ENCODE data around the gene VSTM4.

The VSTM4 gene

GRCh38 chr10:49072166-49072885, 43.0 kb downstream of the VSTM4 start:
- DNase-seq (ENCODE audit: low read depth in 4 of 4, low spot score in 1 of 4) = no peak

GRCh38 chr10:49071160-49071761, 44.1 kb downstream of the VSTM4 start:
- DNase-seq (ENCODE audit: low read depth in 4 of 4, low spot score in 1 of 4) = no peak

GRCh38 chr10:49070701-49071100, 44.6 kb downstream of the VSTM4 start:
- no peak for DNase-seq (ENCODE audit: low read depth in 4 of 4, low spot score in 1 of 4)

GRCh38 chr10:49068672-49069217, 46.6 kb downstream of the VSTM4 start:
- no peak for DNase-seq (ENCODE audit: low read depth in 4 of 4, low spot score in 1 of 4)

GRCh38 chr10:49068209-49068608, 47.1 kb downstream of the VSTM4 start:
- no peak for DNase-seq (ENCODE audit: low read depth in 4 of 4, low spot score in 1 of 4)

- no peak for DNase-seq (ENCODE audit: low read depth in 4 of 4, low spot score in 1 of 4)
These were observed 48.2 kb downstream of the VSTM4 start for GRCh38 chr10:49066944-49067730.

GRCh38 chr10:49062229-49062628, 53.1 kb downstream of the VSTM4 start:
- DNase-seq (ENCODE audit: low read depth in 4 of 4, low spot score in 1 of 4) = no peak

GRCh38 chr10:49061667-49062066, 53.7 kb downstream of the VSTM4 start:
- DNase-seq (ENCODE audit: low read depth in 4 of 4, low spot score in 1 of 4) = no peak

GRCh38 chr10:49058463-49059255, 56.7 kb downstream of the VSTM4 start:
- no peak for DNase-seq (ENCODE audit: low read depth in 4 of 4, low spot score in 1 of 4)

- DNase-seq (ENCODE audit: low read depth in 4 of 4, low spot score in 1 of 4) = no peak
These were observed 58.0 kb downstream of the VSTM4 start for GRCh38 chr10:49057231-49057880.

- no peak for DNase-seq (ENCODE audit: low read depth in 4 of 4, low spot score in 1 of 4)
These were observed 59.0 kb downstream of the VSTM4 start for GRCh38 chr10:49056356-49056755.

GRCh38 chr10:49055221-49055849, 60.0 kb downstream of the VSTM4 start:
- DNase-seq (ENCODE audit: low read depth in 4 of 4, low spot score in 1 of 4) = no peak

GRCh38 chr10:49054753-49055152, 60.6 kb downstream of the VSTM4 start:
- no peak for DNase-seq (ENCODE audit: low read depth in 4 of 4, low spot score in 1 of 4)

- no peak for DNase-seq (ENCODE audit: low read depth in 4 of 4, low spot score in 1 of 4)
These were observed 61.2 kb downstream of the VSTM4 start for GRCh38 chr10:49053998-49054692.

- no peak for DNase-seq (ENCODE audit: low read depth in 4 of 4, low spot score in 1 of 4)
These were observed 62.0 kb downstream of the VSTM4 start for GRCh38 chr10:49053053-49053997.

GRCh38 chr10:49052069-49052468, 63.3 kb downstream of the VSTM4 start:
- DNase-seq (ENCODE audit: low read depth in 4 of 4, low spot score in 1 of 4) = no peak

GRCh38 chr10:49050906-49051305, 64.4 kb downstream of the VSTM4 start:
- no peak for DNase-seq (ENCODE audit: low read depth in 4 of 4, low spot score in 1 of 4)

- DNase-seq (ENCODE audit: low read depth in 4 of 4, low spot score in 1 of 4) = no peak
These were observed 65.0 kb downstream of the VSTM4 start for GRCh38 chr10:49050366-49050765.
